ENCODE data around the gene RAMP1. TPM values are rescaled to one million over a fixed set of nuclear protein-coding genes. Genes with fewer than 3 reads are reported as not detected.
"Not testable (repeated sequence)": the region's sequence is repeated elsewhere in the genome, so short reads cannot be mapped to it uniquely, and the experiment has no call there.

Gene RAMP1
- total RNA-seq, 1 donor from 2014 or later, result 11.8 TPM

DNA sequence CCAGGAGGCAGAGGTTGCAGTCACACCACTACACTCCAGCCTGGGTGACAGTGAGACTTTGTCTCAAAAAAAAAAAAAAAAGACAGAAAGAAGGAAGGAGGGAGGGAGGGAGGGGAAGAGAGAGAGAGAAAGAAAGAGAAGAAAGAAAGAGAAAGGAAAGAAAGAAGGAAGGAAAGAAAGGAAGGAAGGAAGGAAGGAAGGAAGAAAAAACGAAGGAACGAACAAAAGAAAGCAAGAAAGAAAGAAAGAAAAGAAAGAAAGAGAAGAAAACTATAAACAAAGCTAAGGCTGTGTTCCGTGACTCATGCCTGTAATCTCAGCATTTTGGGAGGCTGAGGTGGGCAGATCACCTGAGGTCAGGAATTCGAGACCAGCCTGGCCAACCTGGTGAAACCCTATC, 91.9 kb downstream of the RAMP1 start:
- not testable (repeated sequence) for DNase-seq (ENCODE audit: low spot score)

DNA sequence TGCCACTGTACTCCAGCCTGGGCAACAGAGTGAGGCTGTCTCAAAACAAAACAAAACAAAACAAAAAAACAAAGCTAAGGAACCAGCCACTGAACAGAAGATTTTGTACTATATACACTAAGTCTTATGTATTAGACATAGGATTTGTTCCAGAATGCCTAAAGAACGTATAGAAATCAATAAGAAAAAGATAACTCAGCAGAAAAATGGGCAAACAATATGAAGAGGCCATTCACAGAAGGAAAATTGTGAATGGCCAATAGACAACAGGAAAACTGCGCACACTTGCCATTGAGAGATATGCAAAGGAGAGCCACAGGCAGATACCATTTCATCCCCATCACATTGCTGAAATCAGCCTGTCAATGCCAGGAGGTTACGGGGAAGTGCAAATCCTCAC, 92.5 kb downstream of the RAMP1 start:
- DNase-seq (ENCODE audit: low spot score), result no peak

DNA sequence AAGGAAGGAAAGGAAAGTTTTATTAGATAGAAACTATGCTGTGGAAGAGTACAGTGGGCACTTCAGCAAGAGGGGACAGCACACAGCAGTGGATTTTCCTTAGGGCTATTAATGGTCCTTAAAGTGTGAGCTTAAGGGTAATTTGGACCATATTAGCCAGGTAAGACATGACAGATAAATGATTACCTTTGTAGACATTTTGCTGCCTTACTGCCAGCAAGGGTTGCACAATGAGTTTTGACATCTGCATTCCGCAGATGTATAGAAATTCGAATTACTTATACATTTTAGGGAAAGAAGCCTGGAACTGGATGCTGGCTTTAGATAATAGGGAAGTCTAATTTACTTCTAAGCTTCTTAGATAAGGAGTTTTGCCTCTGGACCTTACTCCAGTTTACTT, 93.4 kb downstream of the RAMP1 start:
- no peak for DNase-seq (ENCODE audit: low spot score)

DNA sequence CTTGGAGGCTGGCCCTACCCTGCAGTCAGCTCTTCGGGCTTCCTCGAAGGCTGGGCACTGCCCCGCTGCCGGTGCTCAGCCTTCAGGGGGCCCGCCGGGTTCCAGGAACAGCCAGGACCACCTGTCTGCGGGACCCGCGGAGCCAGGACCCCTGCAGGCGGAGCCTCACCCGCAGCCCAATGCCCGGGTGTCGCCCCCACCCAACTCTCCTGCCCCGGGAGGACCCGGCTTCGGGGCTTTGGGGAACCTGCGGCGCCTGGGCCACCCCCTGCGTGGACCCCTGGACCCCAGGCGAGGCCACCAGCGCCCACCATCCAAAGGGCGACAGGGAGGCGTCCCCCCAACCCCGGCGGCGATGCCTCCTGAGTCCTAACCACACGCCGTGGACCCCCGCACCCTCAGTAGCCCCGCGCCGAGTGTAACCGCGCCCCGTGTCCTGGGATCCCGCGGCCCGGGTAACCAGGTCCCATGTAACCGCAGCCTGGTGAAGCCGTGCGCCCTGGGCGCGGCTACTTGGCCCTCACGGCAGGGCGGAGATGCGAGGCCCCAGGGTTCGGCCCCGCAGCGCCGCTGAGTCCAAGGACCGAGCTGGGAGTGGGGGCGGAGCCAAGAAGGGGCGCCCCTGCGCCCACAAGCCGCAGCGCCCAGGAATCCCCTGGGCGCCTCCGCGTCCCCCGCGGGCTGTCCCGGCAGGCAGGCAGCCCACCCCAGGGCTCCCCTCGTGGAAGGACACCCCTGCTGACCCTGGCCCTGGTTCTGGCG, 96.4 kb downstream of the RAMP1 start:
- no peak for DNase-seq (ENCODE audit: low spot score)

DNA sequence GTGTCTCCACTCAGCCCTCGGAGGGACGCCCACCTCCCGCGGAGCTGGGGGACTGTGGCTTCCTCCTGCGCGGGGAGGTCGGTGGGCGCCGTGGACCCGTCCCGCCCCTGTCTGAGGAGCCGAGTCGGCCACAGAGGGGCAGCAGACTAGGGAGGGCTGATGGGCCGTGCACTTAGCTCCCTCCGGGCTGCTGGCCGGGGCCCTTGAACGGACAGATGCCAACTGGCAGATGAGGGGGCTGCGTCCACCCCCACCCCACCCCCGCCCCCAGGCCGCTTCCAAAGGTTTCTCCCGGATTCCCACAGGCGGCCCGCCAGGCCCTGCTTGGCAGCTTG, 96.9 kb downstream of the RAMP1 start:
- no peak for DNase-seq (ENCODE audit: low spot score)

DNA sequence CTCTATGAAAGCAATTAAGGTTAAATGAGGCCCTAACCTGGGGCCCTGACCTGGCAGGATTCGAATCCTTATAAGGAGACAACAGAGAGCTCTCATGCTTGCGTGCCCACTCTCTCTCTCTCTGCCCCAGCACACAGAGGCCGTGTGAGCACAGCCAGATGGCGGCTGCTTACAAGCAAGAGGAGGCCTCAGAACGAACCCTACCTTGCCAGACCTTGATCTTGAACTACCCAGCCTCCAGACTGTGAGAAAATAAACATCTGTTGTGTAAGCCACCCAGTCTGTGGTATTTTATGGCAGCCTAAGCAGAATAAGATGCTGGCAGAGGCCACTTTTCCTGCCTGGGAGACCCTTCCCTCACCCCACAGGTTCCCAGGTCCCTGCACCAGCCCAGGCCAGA, 102.2 kb downstream of the RAMP1 start:
- DNase-seq (ENCODE audit: low spot score), result no peak

Other genes starting within 250 kb of the RAMP1 start
- gene LRRFIP1, start 232.0 kb upstream of the RAMP1 start, total RNA-seq (ENCODE audit: insufficient read depth, low replicate concordance), result 76.3 TPM
- gene RBM44, start 60.8 kb upstream of the RAMP1 start, total RNA-seq (ENCODE audit: insufficient read depth, low replicate concordance), result 2.4 TPM
- gene UBE2F, start 107.4 kb downstream of the RAMP1 start, total RNA-seq (ENCODE audit: insufficient read depth, low replicate concordance), result 115 TPM
- gene SCLY, start 201.4 kb downstream of the RAMP1 start, total RNA-seq (ENCODE audit: insufficient read depth, low replicate concordance), result 14.0 TPM
- 5.5 TPM for gene ESPNL, start 240.7 kb downstream of the RAMP1 start, total RNA-seq (ENCODE audit: insufficient read depth, low replicate concordance)

Measured in umbilical cord (tissue), 2 donors.